B cell (primary cell): ENCODE measurements around the gene SLITRK5. TPM values are rescaled to one million over a fixed set of nuclear protein-coding genes. Genes with fewer than 3 reads are reported as not detected.

Source experiments
- ATAC-seq: fragments of 200-7000 bp; cut with Tn5 transposase; one replicate; pipeline ENCODE4 v1.10.0; 2021; ENCODE audit warnings: low read depth, mild to moderate bottlenecking, moderate number of reproducible peaks, moderate library complexity
- CTCF ChIA-PET: fragments of 350-600 bp; sonication (Branson Sonifier 250); formaldehyde crosslinking; loops from one replicate; lab custom pipeline; 2021; ENCODE audit warnings: antibody characterized with exemption, inconsistent platforms; lab: Charles Lee
- POLR2A ChIA-PET: fragments of 350-600 bp; sonication (Branson Sonifier 250); formaldehyde crosslinking; loops from one replicate; lab custom pipeline; 2021; ENCODE audit warnings: antibody characterized with exemption; lab: Charles Lee
- DNase-seq: peaks from one replicate; pipeline ENCODE4 v3.0.0; 2013
- H2AFZ ChIP-seq: 2 replicates; pipeline ENCODE4 v1.6.1; 2012; ENCODE audit warnings: mild to moderate bottlenecking, low read depth, low read length; ENCODE audit not compliant: insufficient read depth, poor library complexity, severe bottlenecking
- H3K27ac ChIP-seq, 2 donors: 1 replicate in 1 of 2; 2 replicates in 1 of 2; pipeline ENCODE4 v1.5.1; 2012 to 2013; ENCODE audit warnings: low read length in 2 of 2, mild to moderate bottlenecking in 2 of 2, moderate library complexity in 1 of 2
- H3K27me3 ChIP-seq, 4 experiments: fragments of 200-600 bp in 1 of 4; sonication (generic) in 1 of 4; replicated peaks in 1 of 4; 1 replicate in 2 of 4; 2 replicates in 2 of 4; pipeline versions ENCODE4 v1.6.1 to v1.7.0; 2013 to 2016; ENCODE audit warnings: low read length in 3 of 4, mild to moderate bottlenecking in 2 of 4, mixed read lengths in 1 of 4, moderate library complexity in 1 of 4; ENCODE audit not compliant: insufficient read depth in 4 of 4, control insufficient read depth in 3 of 4; ENCODE audit errors: control extremely low read depth in 1 of 4
- H3K36me3 ChIP-seq, 2 experiments: replicated peaks in 1 of 2; 1 replicate in 1 of 2; 2 replicates in 1 of 2; pipeline versions ENCODE4 v1.6.1 to v1.7.1; 2013; ENCODE audit warnings: low read length in 1 of 2; ENCODE audit not compliant: insufficient read depth in 2 of 2, control insufficient read depth in 1 of 2; ENCODE audit errors: control extremely low read depth in 1 of 2, extremely low read depth in 1 of 2
- H3K4me1 ChIP-seq, 2 donors: fragments of 200-600 bp in 1 of 2; sonication (generic) in 1 of 2; 1 replicate in 1 of 2; 2 replicates in 1 of 2; pipeline versions ENCODE4 v1.5.1 to v1.6.1; 2013 to 2017; ENCODE audit warnings: low read length in 2 of 2; ENCODE audit not compliant: control insufficient read depth in 2 of 2, insufficient read depth in 2 of 2
- H3K4me2 ChIP-seq: replicated peaks from 2 replicates; pipeline ENCODE3; 2012; ENCODE audit warnings: mild to moderate bottlenecking, low read depth, low read length; ENCODE audit not compliant: poor library complexity, severe bottlenecking
- H3K4me3 ChIP-seq, 5 experiments: fragments of 200-600 bp in 1 of 5; sonication (generic) in 1 of 5; 1 replicate in 3 of 5; 2 replicates in 2 of 5; pipeline versions ENCODE4 v1.5.1 to v1.7.0; 2011 to 2016; ENCODE audit warnings: low read length in 4 of 5, mild to moderate bottlenecking in 4 of 5, low read depth in 2 of 5, control low read depth in 1 of 5, moderate library complexity in 1 of 5; ENCODE audit not compliant: insufficient read depth in 1 of 5; ENCODE audit errors: control extremely low read depth in 1 of 5, extremely low read depth in 1 of 5
- H3K79me2 ChIP-seq: fragments of 200-600 bp; sonication (generic); one replicate; pipeline ENCODE4 v1.6.0; 2016; ENCODE audit warnings: low read length; ENCODE audit not compliant: control insufficient read depth, insufficient read depth
- H3K9ac ChIP-seq: fragments of 200-600 bp; sonication (generic); 2 replicates; pipeline ENCODE4 v1.6.1; 2017; ENCODE audit warnings: mild to moderate bottlenecking, low read length, moderate library complexity
- H3K9me3 ChIP-seq, 3 donors: one replicate each; pipeline versions ENCODE4 v1.6.1 to v1.7.1; 2013; ENCODE audit warnings: low read length in 2 of 3; ENCODE audit not compliant: control insufficient read depth in 2 of 3, insufficient read depth in 1 of 3; ENCODE audit errors: control extremely low read depth in 1 of 3
- H4K20me1 ChIP-seq: 2 replicates; pipeline ENCODE4 v1.6.0; 2012; ENCODE audit warnings: mild to moderate bottlenecking, low read length; ENCODE audit not compliant: insufficient read depth, control insufficient read depth, poor library complexity, severe bottlenecking
- H3K27ac Mint-ChIP-seq: one replicate; pipeline ENCODE4 v1.8.0; 2021; ENCODE audit warnings: mixed read lengths
- H3K27me3 Mint-ChIP-seq: one replicate; pipeline ENCODE4 v1.8.0; 2021; ENCODE audit warnings: mixed read lengths
- H3K4me1 Mint-ChIP-seq: one replicate; pipeline ENCODE4 v1.8.0; 2021; ENCODE audit warnings: mixed read lengths
- H3K4me3 Mint-ChIP-seq: one replicate; pipeline ENCODE4 v1.8.0; 2021; ENCODE audit warnings: mixed read lengths
- H3K9me3 Mint-ChIP-seq: one replicate; pipeline ENCODE4 v1.8.0; 2022; ENCODE audit warnings: mixed read lengths; ENCODE audit not compliant: insufficient read depth
- CTCF ChIP-seq: fragments of 200-600 bp; IDR thresholded peaks from one replicate; pipeline ENCODE4 v1.8.0; 2022; ENCODE audit warnings: antibody characterized with exemption, mild to moderate bottlenecking
- EZH2 ChIP-seq: IDR thresholded peaks from 2 replicates; pipeline ENCODE4 v1.6.1; 2012; ENCODE audit warnings: borderline replicate concordance, low read depth, mild to moderate bottlenecking, moderate library complexity, low read length; ENCODE audit not compliant: insufficient read depth, poor library complexity, severe bottlenecking
- WGBS: methylation state at CpG from one replicate; pipeline ENCODE4 v1.1.5; 2013; ENCODE audit warnings: missing lambda C conversion rate; ENCODE audit not compliant: insufficient coverage; 5-methylcytosine and 5-hydroxymethylcytosine counted together
- intact Hi-C: fragments of 100-400 bp; cut with micrococcal nuclease; formaldehyde crosslinking; loops from one replicate; pipeline ENCODE4 v1.10.0; 2022
- polyA plus RNA-seq: library from polyadenylated mRNA; depleted of rRNA; stranded (reverse); fragments of >200 nt; gene quantifications from 2 replicates; pipeline ENCODE4 v1.2.3, GENCODE V29; 2012
- total RNA-seq, 2 donors: library from RNA; stranded (reverse); fragments of 120-200 nt in 1 of 2; gene quantifications; 1 replicate in 1 of 2; 2 replicates in 1 of 2; pipeline versions ENCODE4 v1.2.3 to v1.2.4, GENCODE V29; 2013 to 2022

The SLITRK5 gene
- total and polyA plus RNA-seq, 2 donors (not counting 1 experiment from before 2014, with no cell fraction given): 0.01 TPM; not detected in 1

GRCh38 chr13:87684850-87685742, 13.9 kb downstream of the SLITRK5 start:
- intact Hi-C loops: no loop called here
- H2AFZ ChIP-seq: no peak overlapping the region
- no peaks in the 10 kb centered on the region for H3K79me2 ChIP-seq

More at GRCh38 chr13:87684850-87685742, 13.9 kb downstream of the SLITRK5 start:
- ChIA-PET POLR2A (no interaction called here), CTCF (no interaction called here)
- no peak overlapping the region for H3K27ac ChIP-seq
- H3K9me3 ChIP-seq: no peaks in the 10 kb centered on the region
- H3K4me1 Mint-ChIP-seq: peaks cover 5% of the 10 kb centered on the region
- no peaks in the 10 kb centered on the region for H4K20me1 ChIP-seq
- peaks cover 0 to 5% of the 10 kb centered on the region in 2 donors for H3K4me1 ChIP-seq
- no peaks in the 10 kb centered on the region for H3K27me3 ChIP-seq
- H3K4me3 Mint-ChIP-seq: no peak overlapping the region
- H3K36me3 ChIP-seq: no peaks in the 10 kb centered on the region
- no peak overlapping the region for H3K9ac ChIP-seq
- no peak overlapping the region for H3K4me2 ChIP-seq
- WGBS: no CpG with 5 or more reads among the region's 2 CpGs
- no peak overlapping the region for H3K27ac Mint-ChIP-seq
- DNase-seq (no peak), ATAC-seq (no peak)
- no peaks in the 10 kb centered on the region for H3K9me3 Mint-ChIP-seq
- TF ChIP-seq EZH2 (no peak), CTCF (no peak)
- no peaks in the 10 kb centered on the region for H3K27me3 Mint-ChIP-seq
- no peak overlapping the region for H3K4me3 ChIP-seq
